Neural cell (in vitro differentiated cells): ENCODE results near the gene MICALL1. TPM values are rescaled to one million over a fixed set of nuclear protein-coding genes. Genes with fewer than 3 reads are reported as not detected.

Experiments used
- H2AFZ ChIP-seq: fragments of 200-600, 300-800 bp; sonication (generic), shearing (Covaris generic); 2 replicates; pipeline ENCODE4 v1.6.0; 2014; ENCODE audit warnings: low read depth, mild to moderate bottlenecking, antibody characterized with exemption, low read length, moderate library complexity
- H3F3A ChIP-seq: fragments of 200-600 bp; shearing (Covaris generic); 2 replicates; pipeline ENCODE4 v1.6.1; 2016; ENCODE audit warnings: mild to moderate bottlenecking, moderate library complexity, mixed read lengths, antibody characterized with exemption, low read length; ENCODE audit not compliant: insufficient read depth, poor library complexity, severe bottlenecking
- H3K27ac ChIP-seq: fragments of 200-600, 300-800 bp; sonication (generic), shearing (Covaris generic); 2 replicates; pipeline ENCODE4 v1.5.1; 2014; ENCODE audit warnings: mild to moderate bottlenecking, low read length, moderate library complexity
- H3K27me3 ChIP-seq: fragments of 300-800, 200-600 bp; sonication (generic), shearing (Covaris generic); 2 replicates; pipeline ENCODE4 v1.6.0; 2014; ENCODE audit warnings: mild to moderate bottlenecking, low read depth, low read length, moderate library complexity; ENCODE audit not compliant: insufficient read depth
- H3K36me3 ChIP-seq: fragments of 300-800, 200-600 bp; sonication (generic), shearing (Covaris generic); 2 replicates; pipeline ENCODE4 v1.5.1; 2014; ENCODE audit warnings: mild to moderate bottlenecking, antibody characterized with exemption, low read length, moderate library complexity; ENCODE audit not compliant: insufficient read depth
- H3K4me2 ChIP-seq: fragments of 300-800, 200-600 bp; sonication (generic), shearing (Covaris generic); 2 replicates; pipeline ENCODE4 v1.6.0; 2014; ENCODE audit warnings: mild to moderate bottlenecking, low read length
- H3K4me3 ChIP-seq: fragments of 300-800, 200-600 bp; sonication (generic), shearing (Covaris generic); 2 replicates; pipeline ENCODE4 v1.5.1; 2014; ENCODE audit warnings: mild to moderate bottlenecking, low read length, moderate library complexity
- H3K79me2 ChIP-seq: fragments of 200-600 bp; shearing (Covaris generic); replicated peaks from 2 replicates; pipeline ENCODE4 v1.6.0; 2014; ENCODE audit warnings: mild to moderate bottlenecking, low read length, moderate library complexity; ENCODE audit not compliant: insufficient read depth
- H3K9ac ChIP-seq: fragments of 300-800, 200-600 bp; sonication (generic), shearing (Covaris generic); 2 replicates; pipeline ENCODE4 v1.6.1; 2016; ENCODE audit warnings: mild to moderate bottlenecking, low read length, mixed read lengths
- H3K9me2 ChIP-seq: fragments of 200-600 bp; shearing (Covaris generic); 2 replicates; pipeline ENCODE4 v1.6.1; 2016; ENCODE audit warnings: mild to moderate bottlenecking, low read length, mixed read lengths; ENCODE audit not compliant: insufficient read depth
- H3K9me3 ChIP-seq: fragments of 200-600, 300-800 bp; sonication (generic), shearing (Covaris generic); 2 replicates; pipeline ENCODE4 v1.6.1; 2016; ENCODE audit warnings: mild to moderate bottlenecking, mixed run types, low read length, moderate library complexity, mixed read lengths
- H4K20me1 ChIP-seq: fragments of 200-600 bp; shearing (Covaris generic); 2 replicates; pipeline ENCODE4 v1.6.1; 2016; ENCODE audit warnings: mild to moderate bottlenecking, mixed run types; ENCODE audit not compliant: insufficient read depth
- CTCF ChIP-seq: fragments of 450-650 bp; IDR thresholded peaks from 2 replicates; pipeline ENCODE4 v1.5.1; 2014; ENCODE audit warnings: antibody characterized with exemption, mild to moderate bottlenecking, moderate library complexity; ENCODE audit not compliant: poor library complexity, severe bottlenecking
- EP300 ChIP-seq: fragments of 450-650 bp; conservative IDR thresholded peaks from 2 replicates; pipeline ENCODE4 v1.6.1; 2014; ENCODE audit warnings: antibody characterized with exemption, mild to moderate bottlenecking, moderate library complexity; ENCODE audit not compliant: poor library complexity, severe bottlenecking
- EZH2 ChIP-seq: fragments of 200-600, 300-800 bp; shearing (Covaris generic), sonication (generic); IDR thresholded peaks from 2 replicates; pipeline ENCODE4 v1.6.1; 2014; ENCODE audit warnings: antibody characterized with exemption, low read length, borderline replicate concordance, mild to moderate bottlenecking; ENCODE audit not compliant: insufficient read depth, poor library complexity, severe bottlenecking
- MXI1 ChIP-seq: fragments of 450-650 bp; conservative IDR thresholded peaks from 2 replicates; pipeline ENCODE4 v1.6.1; 2014; ENCODE audit warnings: antibody characterized with exemption, mild to moderate bottlenecking; ENCODE audit not compliant: poor library complexity, severe bottlenecking
- POLR2AphosphoS5 ChIP-seq: IDR thresholded peaks from 2 replicates; pipeline ENCODE4 v1.6.1; 2012
- RAD21 ChIP-seq: fragments of 450-650 bp; conservative IDR thresholded peaks from 2 replicates; pipeline ENCODE4 v1.6.1; 2014; ENCODE audit warnings: antibody characterized with exemption, mild to moderate bottlenecking, moderate library complexity
- SMC3 ChIP-seq: fragments of 450-650 bp; conservative IDR thresholded peaks from 2 replicates; pipeline ENCODE4 v1.6.1; 2014; ENCODE audit warnings: antibody characterized with exemption, mild to moderate bottlenecking, moderate library complexity; ENCODE audit not compliant: poor library complexity
- TAF1 ChIP-seq: IDR thresholded peaks from 2 replicates; pipeline ENCODE4 v1.6.1; 2012; ENCODE audit warnings: low read depth
- polyA minus RNA-seq: library from RNA; depleted of rRNA, polyadenylated mRNA; stranded (reverse); fragments of >200 nt; gene quantifications from 2 replicates; pipeline ENCODE4 v1.2.3, GENCODE V29; 2014
- polyA plus RNA-seq: library from polyadenylated mRNA; depleted of rRNA; stranded (reverse); fragments of >200 nt; gene quantifications from 2 replicates; pipeline ENCODE4 v1.2.3, GENCODE V29; 2014
- TF ChIP-seq, protein P1 (sequence below): IDR thresholded peaks from 2 replicates; pipeline ENCODE4 v1.6.1; 2012; ENCODE audit warnings: borderline replicate concordance

The MICALL1 gene, protein sequence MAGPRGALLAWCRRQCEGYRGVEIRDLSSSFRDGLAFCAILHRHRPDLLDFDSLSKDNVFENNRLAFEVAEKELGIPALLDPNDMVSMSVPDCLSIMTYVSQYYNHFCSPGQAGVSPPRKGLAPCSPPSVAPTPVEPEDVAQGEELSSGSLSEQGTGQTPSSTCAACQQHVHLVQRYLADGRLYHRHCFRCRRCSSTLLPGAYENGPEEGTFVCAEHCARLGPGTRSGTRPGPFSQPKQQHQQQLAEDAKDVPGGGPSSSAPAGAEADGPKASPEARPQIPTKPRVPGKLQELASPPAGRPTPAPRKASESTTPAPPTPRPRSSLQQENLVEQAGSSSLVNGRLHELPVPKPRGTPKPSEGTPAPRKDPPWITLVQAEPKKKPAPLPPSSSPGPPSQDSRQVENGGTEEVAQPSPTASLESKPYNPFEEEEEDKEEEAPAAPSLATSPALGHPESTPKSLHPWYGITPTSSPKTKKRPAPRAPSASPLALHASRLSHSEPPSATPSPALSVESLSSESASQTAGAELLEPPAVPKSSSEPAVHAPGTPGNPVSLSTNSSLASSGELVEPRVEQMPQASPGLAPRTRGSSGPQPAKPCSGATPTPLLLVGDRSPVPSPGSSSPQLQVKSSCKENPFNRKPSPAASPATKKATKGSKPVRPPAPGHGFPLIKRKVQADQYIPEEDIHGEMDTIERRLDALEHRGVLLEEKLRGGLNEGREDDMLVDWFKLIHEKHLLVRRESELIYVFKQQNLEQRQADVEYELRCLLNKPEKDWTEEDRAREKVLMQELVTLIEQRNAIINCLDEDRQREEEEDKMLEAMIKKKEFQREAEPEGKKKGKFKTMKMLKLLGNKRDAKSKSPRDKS
- polyA plus RNA-seq (11.4 and 13.0 TPM in 2 replicates), polyA minus RNA-seq (24.8 and 27.3 TPM in 2 replicates)

DNA sequence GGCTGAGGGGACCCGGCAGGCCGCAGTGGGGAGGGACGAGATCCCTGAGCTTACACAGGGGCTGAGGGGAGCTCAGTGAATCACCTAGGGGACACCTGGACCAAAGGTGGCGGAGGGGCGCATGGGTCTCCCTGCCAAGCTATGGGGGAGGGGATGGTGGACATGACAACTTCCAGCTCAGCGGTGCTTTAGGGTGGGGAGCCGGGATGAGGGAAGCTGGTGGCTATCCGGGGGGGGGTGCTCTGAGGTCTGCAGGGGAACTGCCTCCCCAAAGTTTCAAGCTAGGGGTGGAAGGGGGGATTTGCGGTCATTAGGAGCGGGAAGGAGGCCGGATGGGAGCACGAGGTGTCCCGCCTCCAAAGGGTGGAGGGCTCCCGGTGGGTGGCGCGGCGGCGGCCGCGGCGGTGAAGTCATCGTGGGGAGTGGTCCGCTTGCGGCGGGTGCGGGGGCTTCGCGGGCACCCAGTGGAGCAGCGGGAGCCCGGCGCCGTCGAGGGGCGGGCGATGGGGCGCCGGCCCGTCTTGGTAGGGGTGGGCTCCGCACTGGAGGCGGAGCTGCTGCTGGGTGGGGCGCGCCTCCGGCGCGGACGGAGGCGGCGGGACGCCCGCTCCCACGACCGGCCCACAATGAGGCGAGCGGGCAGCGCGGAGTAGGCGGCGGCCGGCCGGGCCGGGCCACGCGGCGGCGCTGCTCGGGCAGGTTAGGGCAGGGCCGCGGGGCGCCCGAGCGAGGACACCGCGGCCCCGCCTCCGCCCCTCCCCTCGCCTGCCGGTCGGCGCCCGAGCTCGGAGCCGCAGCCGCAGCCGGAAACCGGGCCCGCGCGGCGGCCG, at the start of gene MICALL1:
Gene MICALL1, plus strand, starts transcription at position 764 of the 830 bp plus-strand sequence. CDS start 126 bp downstream, outside the sequence.
- H3K36me3 ChIP-seq, result no peaks in the 10 kb centered on the region
- H3K27ac ChIP-seq, result no peak within 1 kb of the TSS
- H3K4me3 ChIP-seq, result peak within 1 kb of the TSS; percentile 67

More for the DNA sequence above, at the start of gene MICALL1:
- Histone ChIP-seq H3K4me2 (peak within 1 kb of the TSS; percentile 27), H3K9me3 (no peaks in the 10 kb centered on the region), H3K79me2 (no peaks in the 10 kb centered on the region), H3F3A (no peaks in the 10 kb centered on the region), H2AFZ (peak within 1 kb of the TSS; percentile 33), H3K27me3 (no peaks in the 10 kb centered on the region), H3K9ac (peak within 1 kb of the TSS; percentile 68), H4K20me1 (no peaks in the 10 kb centered on the region), H3K9me2 (no peaks in the 10 kb centered on the region)
- no peak for TF ChIP-seq MXI1
- no peak for TF ChIP-seq RAD21
- TF ChIP-seq POLR2AphosphoS5, result no peak
- peak; percentile 45 for TF ChIP-seq CTCF
- TF ChIP-seq, protein P1, sequence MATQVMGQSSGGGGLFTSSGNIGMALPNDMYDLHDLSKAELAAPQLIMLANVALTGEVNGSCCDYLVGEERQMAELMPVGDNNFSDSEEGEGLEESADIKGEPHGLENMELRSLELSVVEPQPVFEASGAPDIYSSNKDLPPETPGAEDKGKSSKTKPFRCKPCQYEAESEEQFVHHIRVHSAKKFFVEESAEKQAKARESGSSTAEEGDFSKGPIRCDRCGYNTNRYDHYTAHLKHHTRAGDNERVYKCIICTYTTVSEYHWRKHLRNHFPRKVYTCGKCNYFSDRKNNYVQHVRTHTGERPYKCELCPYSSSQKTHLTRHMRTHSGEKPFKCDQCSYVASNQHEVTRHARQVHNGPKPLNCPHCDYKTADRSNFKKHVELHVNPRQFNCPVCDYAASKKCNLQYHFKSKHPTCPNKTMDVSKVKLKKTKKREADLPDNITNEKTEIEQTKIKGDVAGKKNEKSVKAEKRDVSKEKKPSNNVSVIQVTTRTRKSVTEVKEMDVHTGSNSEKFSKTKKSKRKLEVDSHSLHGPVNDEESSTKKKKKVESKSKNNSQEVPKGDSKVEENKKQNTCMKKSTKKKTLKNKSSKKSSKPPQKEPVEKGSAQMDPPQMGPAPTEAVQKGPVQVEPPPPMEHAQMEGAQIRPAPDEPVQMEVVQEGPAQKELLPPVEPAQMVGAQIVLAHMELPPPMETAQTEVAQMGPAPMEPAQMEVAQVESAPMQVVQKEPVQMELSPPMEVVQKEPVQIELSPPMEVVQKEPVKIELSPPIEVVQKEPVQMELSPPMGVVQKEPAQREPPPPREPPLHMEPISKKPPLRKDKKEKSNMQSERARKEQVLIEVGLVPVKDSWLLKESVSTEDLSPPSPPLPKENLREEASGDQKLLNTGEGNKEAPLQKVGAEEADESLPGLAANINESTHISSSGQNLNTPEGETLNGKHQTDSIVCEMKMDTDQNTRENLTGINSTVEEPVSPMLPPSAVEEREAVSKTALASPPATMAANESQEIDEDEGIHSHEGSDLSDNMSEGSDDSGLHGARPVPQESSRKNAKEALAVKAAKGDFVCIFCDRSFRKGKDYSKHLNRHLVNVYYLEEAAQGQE, result peak; percentile 16
- no peak for TF ChIP-seq EP300
- no peak for TF ChIP-seq SMC3
- TF ChIP-seq EZH2, result no peak
- TF ChIP-seq TAF1, result no peak
